ENCODE data around the gene PCCA.

DNA sequence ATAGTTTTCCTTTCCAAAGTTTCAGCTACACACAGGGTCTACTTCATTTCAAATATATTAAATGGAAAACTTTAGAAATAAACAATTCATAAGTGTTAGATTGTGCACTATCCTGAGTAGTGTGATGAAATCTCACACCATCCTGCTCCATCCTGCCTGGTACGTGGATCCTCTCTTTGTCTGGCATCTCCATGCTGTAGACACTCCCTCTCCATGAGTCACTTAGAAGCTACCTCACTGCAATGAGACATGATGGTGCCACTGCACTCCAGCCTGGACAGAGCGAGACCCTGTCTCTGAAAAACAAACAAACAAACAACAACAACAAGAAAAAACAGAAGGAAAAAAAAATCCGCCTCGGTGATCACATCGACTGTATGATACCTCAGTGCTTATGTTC is 191.8 kb downstream of the PCCA start:
- TF ChIP-seq ZNF274 (IDR thresholded peaks at IDR 0.05; ENCODE audit: low read depth, low read length): no peak
- no peak for TF ChIP-seq YY1 (IDR thresholded peaks at IDR 0.05; ENCODE audit: insufficient read depth, insufficient read length)
- TF ChIP-seq SUZ12 (IDR thresholded peaks at IDR 0.05; ENCODE audit: extremely low read depth, insufficient read depth, insufficient read length): no peak
